T-helper 2 cell (primary cell): Measurements from ENCODE around the gene MMAB.

Source experiments
- DNase-seq, 5 experiments: peaks; one replicate each; pipeline versions ENCODE4 v3.0.0 to v3.0.0-alpha.2; 2012 to 2022

The MMAB gene

GRCh38 chr12:109557805-109558204 lies 15.5 kb downstream of the MMAB start:
- DNase-seq, result no peak

GRCh38 chr12:109557200-109557599 lies 16.1 kb downstream of the MMAB start:
- DNase-seq, result no peak

- DNase-seq, result no peak
Observed at GRCh38 chr12:109555431-109556315, 17.6 kb downstream of the MMAB start.

GRCh38 chr12:109554761-109555160 lies 18.5 kb downstream of the MMAB start:
- DNase-seq, result no peak

- DNase-seq, result no peak
Observed at GRCh38 chr12:109553906-109554500, 19.3 kb downstream of the MMAB start.

GRCh38 chr12:109553483-109553882 lies 19.8 kb downstream of the MMAB start:
- DNase-seq, result no peak

GRCh38 chr12:109552971-109553370 lies 20.3 kb downstream of the MMAB start:
- no peak for DNase-seq

GRCh38 chr12:109551108-109551507 lies 22.2 kb downstream of the MMAB start:
- DNase-seq, result no peak

GRCh38 chr12:109550281-109550680 lies 23.0 kb downstream of the MMAB start:
- DNase-seq, result no peak

- DNase-seq, result no peak
Observed at GRCh38 chr12:109549613-109550270, 23.6 kb downstream of the MMAB start.

GRCh38 chr12:109548258-109548657 lies 25.0 kb downstream of the MMAB start:
- DNase-seq, result no peak

- no peak for DNase-seq
Observed at GRCh38 chr12:109547286-109547685, 26.0 kb downstream of the MMAB start.

- DNase-seq, result no peak
Observed at GRCh38 chr12:109545826-109546225, 27.5 kb downstream of the MMAB start.

- DNase-seq, result peak in 1 of 5 experiments; percentile 76
Observed at GRCh38 chr12:109544955-109545531, 28.3 kb downstream of the MMAB start.

GRCh38 chr12:109542876-109543275 lies 30.4 kb downstream of the MMAB start:
- no peak for DNase-seq

- DNase-seq, result no peak
Observed at GRCh38 chr12:109542014-109542413, 31.3 kb downstream of the MMAB start.

- no peak for DNase-seq
Observed at GRCh38 chr12:109541413-109541726, 31.9 kb downstream of the MMAB start.

GRCh38 chr12:109540526-109541412 lies 32.5 kb downstream of the MMAB start:
- no peak for DNase-seq

GRCh38 chr12:109539508-109539907 lies 33.8 kb downstream of the MMAB start:
- DNase-seq, result no peak

- DNase-seq, result no peak
Observed at GRCh38 chr12:109538191-109538863, 35.0 kb downstream of the MMAB start.

GRCh38 chr12:109537136-109537535 lies 36.2 kb downstream of the MMAB start:
- DNase-seq, result no peak

- no peak for DNase-seq
Observed at GRCh38 chr12:109535863-109536250, 37.4 kb downstream of the MMAB start.
